Measurements from ENCODE around the gene SYT6.
"Not testable (repeated sequence)": the region's sequence is repeated elsewhere in the genome, so short reads cannot be mapped to it uniquely, and the experiment has no call there.

DNA sequence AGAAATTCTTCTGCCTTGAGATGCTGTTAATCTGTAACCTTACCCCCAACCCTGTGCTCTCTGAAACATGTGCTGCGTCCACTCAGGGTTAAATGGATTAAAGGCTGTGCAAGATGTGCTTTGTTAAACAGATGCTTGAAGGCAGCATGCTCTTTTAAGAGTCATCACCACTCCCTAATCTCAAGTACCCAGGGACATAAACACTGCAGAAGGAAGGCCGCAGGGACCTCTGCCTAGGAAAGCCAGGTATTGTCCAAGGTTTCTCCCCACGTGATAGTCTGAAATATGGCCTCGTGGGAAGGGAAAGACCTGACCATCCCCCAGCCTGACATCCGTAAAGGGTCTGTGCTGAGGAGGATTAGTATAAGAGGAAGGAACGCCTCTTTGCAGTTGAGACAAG lies 95.4 kb downstream of the SYT6 start:
- TF ChIP-seq CTCF (conservative IDR thresholded peaks at IDR 0.05); EZH2 (IDR thresholded peaks at IDR 0.05; ENCODE audit: low read depth): not testable (repeated sequence)
